ENCODE measurements around the gene EFNA3. TPM values are rescaled to one million over a fixed set of nuclear protein-coding genes. Genes with fewer than 3 reads are reported as not detected.
A peak's percentile ranks its signal among the peaks of the same experiment; 100 is the strongest.

EFNA3 gene
- total and polyA plus RNA-seq, 9 of the 15 experiments (the other 6 are each of a cell fraction or from before 2014, with no cell fraction given), result 0.59 to 7.9 (median 4.7) TPM

DNA sequence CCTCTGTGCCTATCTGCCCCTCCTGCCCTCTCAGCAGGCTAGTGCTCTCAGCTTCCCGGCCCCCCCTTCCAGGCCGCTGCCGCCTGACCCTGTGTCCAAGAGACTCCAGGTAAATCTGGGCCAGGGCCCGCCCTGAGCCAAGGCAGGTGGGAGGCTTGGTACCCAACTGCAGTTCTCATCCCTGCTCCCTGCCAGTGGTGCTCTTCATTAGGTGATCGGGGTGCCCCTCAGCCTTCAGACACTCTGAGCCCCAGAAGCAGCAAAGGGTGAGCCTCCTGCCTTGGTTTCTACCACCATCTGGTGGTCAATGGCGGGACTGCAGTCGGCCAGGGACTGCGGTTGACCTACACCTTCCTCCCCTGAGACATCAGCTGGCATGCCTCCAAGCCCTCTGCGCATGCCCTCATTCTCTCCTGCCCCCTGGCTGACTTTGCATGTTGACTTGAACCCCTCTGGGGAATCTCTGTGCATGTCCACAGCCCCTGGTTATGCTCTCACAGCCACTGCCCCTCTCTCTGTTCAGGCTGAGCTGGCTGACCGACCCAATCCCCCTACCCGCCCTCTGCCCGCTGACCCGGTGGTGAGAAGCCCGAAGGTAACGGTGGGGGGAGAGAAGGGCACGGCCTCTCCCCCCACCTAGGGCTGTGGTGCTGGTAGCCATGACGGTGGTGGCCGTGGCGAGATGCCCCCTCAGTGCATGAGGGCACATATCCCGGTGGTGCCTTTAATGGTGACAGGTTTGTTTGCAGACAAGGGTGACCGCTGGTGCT lies 17.1 kb upstream of the EFNA3 start (continued):
- TF ChIP-seq STAT6 (CRISPR knock-in tag; IDR thresholded peaks at IDR 0.05) (peak; percentile 39; the same call in 1 of the 2 replicates), NFIC (IDR thresholded peaks at IDR 0.05) (peak; percentile 97), ZNF764 (CRISPR knock-in tag; IDR thresholded peaks at IDR 0.05; ENCODE audit: low read depth) (no peak), IRF1 (CRISPR knock-in tag; IDR thresholded peaks at IDR 0.05; ENCODE audit: borderline replicate concordance) (no peak), ZNF586 (CRISPR knock-in tag; conservative IDR thresholded peaks at IDR 0.05) (no peak), ZNF75A (CRISPR knock-in tag; IDR thresholded peaks at IDR 0.05) (no peak), ZNF740 (CRISPR knock-in tag; IDR thresholded peaks at IDR 0.05) (peak; percentile 76), ZNF740 (tag; IDR thresholded peaks at IDR 0.05) (no peak), SMAD4 (CRISPR knock-in tag; conservative IDR thresholded peaks at IDR 0.05) (no peak), BCOR (IDR thresholded peaks at IDR 0.05) (no peak), KLF1 (tag; IDR thresholded peaks at IDR 0.05) (no peak), SAFB (IDR thresholded peaks at IDR 0.05; ENCODE audit: borderline replicate concordance, low read depth, low read length) (no peak), NFIX (CRISPR knock-in tag; IDR thresholded peaks at IDR 0.05; ENCODE audit: low read depth) (no peak), ZNF165 (CRISPR knock-in tag; IDR thresholded peaks at IDR 0.05; ENCODE audit: borderline replicate concordance) (no peak), CTCF (IDR thresholded peaks at IDR 0.05 in 2 of 3, conservative IDR thresholded peaks at IDR 0.05 in 1 of 3; ENCODE audit: insufficient read depth in 2 of 3, low read depth in 1 of 3, low read length in 3 of 3) (peak; percentile 95 to 98 (median 97))
- TF ChIP-seq, protein P1, sequence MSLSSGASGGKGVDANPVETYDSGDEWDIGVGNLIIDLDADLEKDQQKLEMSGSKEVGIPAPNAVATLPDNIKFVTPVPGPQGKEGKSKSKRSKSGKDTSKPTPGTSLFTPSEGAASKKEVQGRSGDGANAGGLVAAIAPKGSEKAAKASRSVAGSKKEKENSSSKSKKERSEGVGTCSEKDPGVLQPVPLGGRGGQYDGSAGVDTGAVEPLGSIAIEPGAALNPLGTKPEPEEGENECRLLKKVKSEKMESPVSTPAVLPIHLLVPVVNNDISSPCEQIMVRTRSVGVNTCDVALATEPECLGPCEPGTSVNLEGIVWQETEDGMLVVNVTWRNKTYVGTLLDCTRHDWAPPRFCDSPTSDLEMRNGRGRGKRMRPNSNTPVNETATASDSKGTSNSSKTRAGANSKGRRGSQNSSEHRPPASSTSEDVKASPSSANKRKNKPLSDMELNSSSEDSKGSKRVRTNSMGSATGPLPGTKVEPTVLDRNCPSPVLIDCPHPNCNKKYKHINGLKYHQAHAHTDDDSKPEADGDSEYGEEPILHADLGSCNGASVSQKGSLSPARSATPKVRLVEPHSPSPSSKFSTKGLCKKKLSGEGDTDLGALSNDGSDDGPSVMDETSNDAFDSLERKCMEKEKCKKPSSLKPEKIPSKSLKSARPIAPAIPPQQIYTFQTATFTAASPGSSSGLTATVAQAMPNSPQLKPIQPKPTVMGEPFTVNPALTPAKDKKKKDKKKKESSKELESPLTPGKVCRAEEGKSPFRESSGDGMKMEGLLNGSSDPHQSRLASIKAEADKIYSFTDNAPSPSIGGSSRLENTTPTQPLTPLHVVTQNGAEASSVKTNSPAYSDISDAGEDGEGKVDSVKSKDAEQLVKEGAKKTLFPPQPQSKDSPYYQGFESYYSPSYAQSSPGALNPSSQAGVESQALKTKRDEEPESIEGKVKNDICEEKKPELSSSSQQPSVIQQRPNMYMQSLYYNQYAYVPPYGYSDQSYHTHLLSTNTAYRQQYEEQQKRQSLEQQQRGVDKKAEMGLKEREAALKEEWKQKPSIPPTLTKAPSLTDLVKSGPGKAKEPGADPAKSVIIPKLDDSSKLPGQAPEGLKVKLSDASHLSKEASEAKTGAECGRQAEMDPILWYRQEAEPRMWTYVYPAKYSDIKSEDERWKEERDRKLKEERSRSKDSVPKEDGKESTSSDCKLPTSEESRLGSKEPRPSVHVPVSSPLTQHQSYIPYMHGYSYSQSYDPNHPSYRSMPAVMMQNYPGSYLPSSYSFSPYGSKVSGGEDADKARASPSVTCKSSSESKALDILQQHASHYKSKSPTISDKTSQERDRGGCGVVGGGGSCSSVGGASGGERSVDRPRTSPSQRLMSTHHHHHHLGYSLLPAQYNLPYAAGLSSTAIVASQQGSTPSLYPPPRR (CRISPR knock-in tag; IDR thresholded peaks at IDR 0.05; ENCODE audit: borderline replicate concordance), result no peak
